ENCODE data around the gene CTNNBIP1. TPM values are rescaled to one million over a fixed set of nuclear protein-coding genes. Genes with fewer than 3 reads are reported as not detected.

CTNNBIP1 gene
- total RNA-seq, 1 experiment from 2014 or later = 44.4 TPM

- Histone ChIP-seq H4K20me1 (ENCODE audit: control insufficient read depth, insufficient read depth, insufficient read length) (no peaks in the 10 kb centered on the region), H2BK12ac (ENCODE audit: insufficient read length, low read depth, low read length) (no peak overlapping the region), H3K9me3 (ENCODE audit: control insufficient read depth, low read depth, low read length) (no peaks in the 10 kb centered on the region), H2BK15ac (ENCODE audit: low read depth, low read length) (no peak overlapping the region), H2BK5ac (ENCODE audit: insufficient read length, low read length) (no peak overlapping the region), H3K4ac (ENCODE audit: low read depth, low read length) (no peak overlapping the region), H2BK20ac (ENCODE audit: low read depth, low read length, poor library complexity, severe bottlenecking) (no peak overlapping the region), H4K91ac (ENCODE audit: insufficient read length, low read depth, low read length) (no peak overlapping the region), H2BK120ac (ENCODE audit: low read depth, low read length, poor library complexity, severe bottlenecking) (no peak overlapping the region), H3K23me2 (ENCODE audit: insufficient read length, low read depth, low read length, poor library complexity, severe bottlenecking) (no peaks in the 10 kb centered on the region), H3K27me3 (ENCODE audit: insufficient read depth, low read length) (no peaks in the 10 kb centered on the region), H3K79me1 (ENCODE audit: insufficient read depth, low read depth, low read length, poor library complexity, severe bottlenecking) (no peaks in the 10 kb centered on the region), H3K79me2 (ENCODE audit: insufficient read depth, low read length) (no peaks in the 10 kb centered on the region), H2AFZ (ENCODE audit: low read length) (no peak overlapping the region), H4K8ac (replicated peaks; ENCODE audit: insufficient read length, low read depth, low read length) (no peak overlapping the region), H3K27ac (ENCODE audit: insufficient read length, low read depth, low read length) (no peak overlapping the region), H4K5ac (ENCODE audit: insufficient read length, low read depth, low read length) (no peak overlapping the region), H3K14ac (ENCODE audit: insufficient read depth, low read length) (no peak overlapping the region), H3K23ac (ENCODE audit: insufficient read length, low read depth, low read length) (no peak overlapping the region), H2AK5ac (ENCODE audit: insufficient read length, low read length) (no peak overlapping the region), H3K4me2 (ENCODE audit: insufficient read depth, insufficient read length, low read length) (no peak overlapping the region), H3K9ac (ENCODE audit: extremely low read depth, insufficient read length, low read length) (no peak overlapping the region), H3T11ph (ENCODE audit: low read length) (no peak overlapping the region), H3K18ac (ENCODE audit: insufficient read length, low read depth, low read length) (no peak overlapping the region), H3K56ac (ENCODE audit: insufficient read length, low read depth, low read length) (no peak overlapping the region), H3K4me1 (ENCODE audit: insufficient read depth, low read length) (no peaks in the 10 kb centered on the region)
- Mint-ChIP-seq H3K9me3 (peaks cover 0 to 3% of the 10 kb centered on the region in 2 experiments; a peak in 1 of 5 replicates), H3K27me3 (ENCODE audit: low read depth) (peaks cover 3% of the 10 kb centered on the region; the same call in 1 of the 2 replicates), H3K27ac (no peak overlapping the region), H3K4me1 (peaks cover 24 to 41% of the 10 kb centered on the region in 2 experiments), H3K36me3 (ENCODE audit: insufficient read depth in 1 of 3, low read depth in 3 of 3) (no peaks in the 10 kb centered on the region), H3K4me3 (no peak overlapping the region)
- DNase-seq = peak; percentile 26
- peak; percentile 37; the same call in 1 of the 3 replicates for TF ChIP-seq CTCF (conservative IDR thresholded peaks at IDR 0.05)
- no CpG with 5 or more reads among the region's 20 CpGs for WGBS (ENCODE audit: extremely low coverage, insufficient read length, low lambda C conversion rate)
Observed at GRCh38 chr1:9842781-9843575, 67.1 kb downstream of the CTNNBIP1 start.
